ENCODE measurements around the gene TXNIP.

Gene TXNIP

DNA sequence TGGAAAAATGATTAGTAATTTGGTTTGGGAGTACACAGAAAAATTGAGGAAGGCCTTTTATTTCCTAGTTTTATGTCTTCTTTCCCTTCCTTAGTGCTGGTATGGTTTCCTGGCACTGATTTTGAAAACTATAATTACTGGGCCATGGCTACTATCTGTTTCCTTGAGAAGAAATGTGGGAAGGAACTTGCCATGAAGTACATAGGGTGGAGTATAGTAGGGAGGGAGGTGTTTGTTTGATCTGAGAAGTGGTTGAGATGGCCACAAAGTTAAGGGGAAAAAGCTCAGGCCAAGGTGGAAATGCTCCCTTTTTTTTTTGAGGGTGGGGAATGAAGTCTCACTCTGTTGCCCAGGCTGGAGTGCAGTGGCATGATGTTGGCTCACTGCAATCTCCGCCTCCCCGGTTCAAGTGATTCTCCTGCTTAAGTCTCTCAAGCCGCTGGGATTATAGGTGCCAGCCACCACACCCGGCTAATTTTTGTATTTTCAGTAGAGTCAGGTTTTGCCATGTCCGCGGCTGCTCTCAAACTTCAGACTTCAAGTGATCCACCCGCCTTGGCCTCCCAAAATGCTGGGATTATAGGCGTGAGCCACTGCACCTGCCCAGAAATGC, 13.9 kb upstream of the TXNIP start:
- DNase-seq = no peak

- DNase-seq = no peak
Observed at GRCh38 chr1:146007489-146008133, 11.2 kb upstream of the TXNIP start.

DNA sequence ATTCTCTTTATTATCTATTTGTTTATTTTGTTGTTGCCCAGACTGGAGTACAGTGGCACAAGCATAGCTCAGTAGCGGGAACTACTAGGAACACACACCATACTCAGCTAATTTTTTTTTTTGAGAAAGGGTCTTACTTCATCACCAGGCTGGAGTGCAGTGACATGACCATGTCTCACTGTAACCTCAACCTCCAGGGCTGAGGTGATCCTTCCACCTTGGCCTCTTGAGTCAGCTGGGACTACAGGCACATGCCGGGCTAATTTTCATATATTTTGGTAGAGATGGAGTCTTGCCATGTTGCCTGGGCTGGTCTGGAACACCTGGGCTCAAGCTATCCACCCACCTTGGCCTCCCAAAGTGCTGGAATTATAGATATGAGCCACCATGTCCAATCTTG, 5.3 kb upstream of the TXNIP start:
- DNase-seq = no peak

DNA sequence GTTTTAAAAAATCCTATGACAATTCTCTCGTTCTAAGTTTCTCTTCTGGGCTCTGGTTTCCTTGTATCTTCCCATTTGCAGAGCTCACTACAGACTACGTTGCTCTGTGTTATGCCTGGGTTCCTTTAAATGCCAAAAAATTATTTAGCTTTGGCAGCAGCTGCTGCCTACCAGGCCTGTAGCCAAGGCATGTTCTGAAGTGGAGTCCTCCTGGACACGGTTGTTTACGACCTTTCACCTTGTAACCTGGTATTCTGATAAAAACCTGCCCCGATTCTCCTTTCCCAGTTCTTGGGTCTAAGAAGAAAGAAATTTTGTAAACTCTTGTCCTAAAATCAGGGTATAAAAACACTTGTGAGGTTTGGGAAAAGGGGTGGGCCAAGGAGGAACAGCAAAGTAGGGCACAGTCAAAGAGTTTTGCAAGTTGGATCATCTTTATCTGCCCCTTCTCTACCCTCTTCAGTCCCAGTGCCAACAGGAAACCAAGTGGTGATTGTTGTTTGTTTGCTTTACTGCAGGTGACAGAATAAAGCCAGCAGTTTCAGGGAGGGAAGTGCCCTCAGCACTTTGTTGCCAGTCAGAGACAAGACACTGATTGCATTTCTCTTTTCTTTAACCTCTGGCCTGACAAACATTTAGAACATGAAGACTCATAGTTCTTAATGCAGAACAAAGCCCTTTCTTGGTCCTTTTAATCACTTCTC, 3.1 kb upstream of the TXNIP start:
- DNase-seq = no peak

GRCh38 chr1:145997718-145998023, 1.3 kb upstream of the TXNIP start:
- DNase-seq = no peak

DNA sequence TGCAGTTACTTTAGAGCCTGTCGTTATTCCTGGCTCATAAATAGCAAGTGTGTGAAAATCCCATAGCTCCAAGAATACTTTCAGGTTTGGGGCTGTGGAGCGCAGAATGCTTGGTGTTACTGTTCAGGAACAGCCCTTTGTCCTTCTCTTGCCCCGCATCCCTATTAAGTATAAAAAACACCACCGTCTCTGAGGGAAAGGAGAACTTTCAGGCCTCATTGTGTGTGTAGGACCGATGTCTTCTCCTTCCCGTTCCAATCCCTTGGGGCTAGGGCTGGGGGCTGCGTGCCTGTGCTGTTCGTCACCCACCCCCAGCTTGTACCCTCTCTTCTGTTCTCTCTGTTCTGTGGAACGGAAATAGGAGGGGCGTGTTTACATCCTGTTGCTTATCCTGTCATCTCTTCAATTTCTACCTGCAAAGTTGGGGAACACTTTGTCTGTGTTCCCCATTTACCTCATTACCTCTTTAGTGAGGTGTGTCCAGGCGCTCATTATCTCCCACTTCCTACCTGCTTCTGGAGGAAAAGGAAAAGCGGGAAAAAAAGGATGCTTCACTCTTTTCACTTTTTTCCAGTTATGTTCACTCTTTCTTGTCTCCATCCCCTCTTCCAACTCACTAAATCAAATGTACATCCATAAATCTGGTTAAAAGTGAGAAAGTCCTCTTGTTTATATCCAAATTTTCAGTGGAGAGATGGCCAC, 788 bp upstream of the TXNIP start:
- DNase-seq = peak; percentile 37

GRCh38 chr1:145995964-145996432, 381 bp downstream of the TXNIP start:
- DNase-seq = no peak

GRCh38 chr1:145995148-145995881, 1.1 kb downstream of the TXNIP start:
- DNase-seq = no peak

- peak; percentile 43 for DNase-seq
Observed at GRCh38 chr1:145994391-145995120, 1.8 kb downstream of the TXNIP start.

DNA sequence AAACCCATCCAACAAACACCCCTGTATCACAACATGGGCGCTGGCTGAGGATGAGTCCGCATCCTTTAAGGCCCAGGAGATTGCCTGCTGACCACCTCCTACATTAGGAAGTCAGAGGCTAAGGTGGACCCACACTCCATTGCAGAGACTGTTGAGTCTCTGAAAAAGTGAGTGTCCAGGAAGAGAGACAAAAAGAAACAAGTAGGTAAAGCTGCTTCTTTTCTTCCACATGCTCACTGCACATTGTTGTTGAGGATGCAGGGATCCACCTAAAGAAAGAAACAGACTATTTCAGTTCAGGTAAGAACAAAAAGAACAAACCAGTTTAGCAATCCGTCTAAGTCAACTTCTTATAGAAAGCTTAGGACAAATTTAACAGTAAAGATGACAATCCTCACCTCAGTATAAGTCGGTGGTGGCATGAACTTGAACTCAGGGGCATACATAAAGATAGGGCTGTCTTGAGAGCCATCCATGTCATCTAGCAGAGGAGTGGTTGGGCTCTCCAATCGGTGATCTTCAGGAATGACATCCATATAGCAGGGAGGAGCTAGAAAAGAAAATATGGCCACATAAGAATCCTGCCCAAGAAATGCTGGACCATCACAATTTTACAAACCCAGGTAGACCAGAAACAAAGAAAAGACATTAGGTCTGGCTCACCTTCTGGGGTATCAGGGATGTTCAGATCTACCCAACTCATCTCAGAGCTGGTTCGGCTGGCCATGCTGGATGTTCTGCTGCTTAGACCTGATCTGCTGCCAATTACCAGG, 2.6 kb downstream of the TXNIP start:
- no peak for DNase-seq

DNA sequence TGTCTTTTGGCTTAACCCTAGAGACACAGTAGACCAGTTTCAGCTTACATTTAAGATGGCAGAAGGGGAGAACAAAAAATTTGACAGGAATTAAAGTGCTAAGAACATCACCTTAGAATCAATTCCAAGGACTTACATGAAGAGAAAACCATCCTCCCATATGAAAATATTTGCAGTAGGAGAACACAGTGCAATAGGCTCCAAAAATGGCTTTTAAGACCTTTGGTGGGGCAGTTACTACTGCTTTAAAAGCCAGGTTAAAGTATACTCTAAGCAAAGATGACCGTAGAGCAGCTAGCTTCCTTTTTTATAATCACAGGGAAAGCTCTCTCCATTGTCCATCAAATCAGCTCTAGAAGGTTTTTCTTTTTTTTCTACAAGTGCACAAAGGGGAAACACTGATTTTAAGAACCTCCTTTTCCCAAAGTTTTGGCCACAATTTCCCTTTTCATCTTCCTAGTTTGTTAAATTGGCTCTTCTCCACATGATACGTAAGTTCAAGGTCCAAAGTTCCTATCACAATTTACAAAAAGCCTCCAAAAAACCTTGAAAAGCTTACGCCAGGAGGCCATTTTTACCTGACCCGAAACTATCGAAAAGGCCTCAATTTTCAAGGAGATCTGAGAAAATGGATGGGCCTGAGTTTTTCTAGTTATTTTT, 3.3 kb downstream of the TXNIP start:
- DNase-seq = no peak

- no peak for DNase-seq
Observed at GRCh38 chr1:145992502-145992936, 3.9 kb downstream of the TXNIP start.

GRCh38 chr1:145991735-145992412, 4.5 kb downstream of the TXNIP start:
- DNase-seq = no peak

DNA sequence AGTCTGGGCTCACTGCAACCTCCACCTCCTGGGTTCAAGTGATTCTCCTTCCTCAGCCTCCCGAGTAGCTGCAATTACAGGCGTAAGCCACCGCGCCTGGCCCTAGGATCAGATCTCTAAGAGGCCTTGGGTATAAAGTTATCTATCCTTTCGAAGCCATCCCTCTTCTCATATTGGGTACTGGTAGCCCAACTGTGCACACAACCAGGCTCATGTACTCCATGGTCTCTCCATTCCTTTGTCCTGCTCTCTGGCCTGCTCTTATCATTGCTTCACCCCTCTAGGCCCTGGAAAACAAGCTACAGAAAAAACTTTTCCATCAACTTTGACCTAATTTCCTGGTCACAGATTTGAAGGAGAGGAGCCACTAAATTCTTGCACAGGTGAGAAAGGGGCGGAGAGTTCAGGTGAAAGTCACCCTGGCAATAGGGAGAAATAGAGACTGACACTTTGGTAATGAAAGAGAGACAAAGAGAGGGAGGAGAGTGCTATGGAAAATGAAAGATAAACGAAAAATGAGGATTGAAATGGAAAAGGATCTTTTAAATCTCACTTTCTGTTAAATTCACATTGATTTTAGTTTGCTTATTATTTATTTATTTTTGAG, 6.0 kb downstream of the TXNIP start:
- no peak for DNase-seq

- DNase-seq = no peak
Observed at GRCh38 chr1:145988773-145989172, 7.6 kb downstream of the TXNIP start.

DNA sequence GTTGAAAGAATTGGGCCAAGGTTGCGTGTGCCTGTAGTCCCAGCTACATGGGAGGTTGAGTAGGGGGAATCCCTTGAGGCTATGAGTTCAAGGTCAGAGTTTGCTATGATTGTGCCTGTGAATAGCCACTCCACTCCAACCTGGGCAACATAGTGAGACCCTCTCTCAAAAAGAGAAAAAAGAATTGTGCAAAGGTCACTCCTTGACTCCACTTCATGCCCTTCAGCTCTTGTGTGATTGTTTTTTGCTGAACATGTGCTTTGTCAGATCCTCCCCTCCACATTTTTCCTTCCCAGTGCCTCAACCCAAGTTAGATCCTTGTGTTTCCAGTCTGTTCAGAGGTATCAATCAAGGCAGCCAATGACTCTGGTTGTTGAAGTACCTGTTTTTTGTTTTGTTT, 8.5 kb downstream of the TXNIP start:
- no peak for DNase-seq

GRCh38 chr1:145986551-145986950, 9.8 kb downstream of the TXNIP start:
- DNase-seq = no peak

- DNase-seq = no peak
Observed at GRCh38 chr1:145985502-145986439, 10.6 kb downstream of the TXNIP start.

GRCh38 chr1:145985129-145985501, 11.3 kb downstream of the TXNIP start:
- DNase-seq = no peak

All from activated CD8-positive, alpha-beta memory T cell treated with anti-CD3 and anti-CD28 coated beads, Interleukin-2, amount 50 U/mL, for 4 hours (primary cell).